SU-DHL-6 (cell line): ENCODE data around the gene DPM3.
"Not testable (repeated sequence)": the region's sequence is repeated elsewhere in the genome, so short reads cannot be mapped to it uniquely, and the experiment has no call there.

Source experiments
- H2AFZ ChIP-seq: fragments of 200-600 bp; sonication (generic); 2 replicates; pipeline ENCODE4 v1.6.1; 2014; ENCODE audit warnings: low read depth, mild to moderate bottlenecking, moderate library complexity, mixed read lengths, antibody characterized with exemption, low read length; ENCODE audit not compliant: severe bottlenecking
- H3F3A ChIP-seq: fragments of 200-600 bp; shearing (Covaris generic); 2 replicates; pipeline ENCODE4 v1.6.0; 2016; ENCODE audit warnings: antibody characterized with exemption, mild to moderate bottlenecking; ENCODE audit not compliant: insufficient read depth
- H3K27ac ChIP-seq: fragments of 200-600 bp; sonication (generic); 2 replicates; pipeline ENCODE4 v1.5.1; 2016; ENCODE audit warnings: low read depth, mild to moderate bottlenecking, low read length, moderate library complexity, mixed read lengths
- H3K27me3 ChIP-seq: fragments of 200-600 bp; sonication (generic), shearing (Covaris generic); 2 replicates; pipeline ENCODE4 v1.6.0; 2014; ENCODE audit warnings: mild to moderate bottlenecking, low read length
- H3K36me3 ChIP-seq: fragments of 200-600 bp; sonication (generic); 2 replicates; pipeline ENCODE4 v1.6.1; 2014; ENCODE audit warnings: mild to moderate bottlenecking, low read length, mixed read lengths
- H3K4me2 ChIP-seq: fragments of 300-600, 200-600 bp; shearing (Covaris generic), sonication (generic); 2 replicates; pipeline ENCODE4 v1.6.0; 2014; ENCODE audit warnings: low read length, low read depth, mild to moderate bottlenecking; ENCODE audit not compliant: poor library complexity, severe bottlenecking
- H3K4me3 ChIP-seq: fragments of 200-600 bp; sonication (generic); 2 replicates; pipeline ENCODE4 v1.5.1; 2014; ENCODE audit warnings: antibody characterized with exemption, low read length, mild to moderate bottlenecking, mixed read lengths; ENCODE audit not compliant: insufficient read depth, poor library complexity, severe bottlenecking
- H3K79me2 ChIP-seq: fragments of 200-600 bp; sonication (generic); 2 replicates; pipeline ENCODE4 v1.6.1; 2014; ENCODE audit warnings: mild to moderate bottlenecking, low read length, moderate library complexity; ENCODE audit not compliant: insufficient read depth
- H3K9ac ChIP-seq: fragments of 200-600 bp; sonication (generic); 2 replicates; pipeline ENCODE4 v1.7.0; 2014; ENCODE audit warnings: mild to moderate bottlenecking, low read length
- H3K9me2 ChIP-seq: fragments of 200-600 bp; sonication (generic); replicated peaks from 2 replicates; pipeline ENCODE4 v1.6.1; 2014; ENCODE audit warnings: low read length; ENCODE audit not compliant: insufficient read depth
- H3K9me3 ChIP-seq: fragments of 200-600 bp; sonication (generic); 2 replicates; pipeline ENCODE4 v1.6.1; 2014; ENCODE audit warnings: low read length, mixed read lengths; ENCODE audit not compliant: insufficient read depth
- H4K20me1 ChIP-seq: fragments of 200-600 bp; sonication (generic); 2 replicates; pipeline ENCODE4 v1.6.1; 2014; ENCODE audit warnings: low read depth, mild to moderate bottlenecking, antibody characterized with exemption, low read length, moderate library complexity, mixed read lengths
- EZH2phosphoT487 ChIP-seq: fragments of 200-600 bp; sonication (generic), shearing (Covaris generic); conservative IDR thresholded peaks from 2 replicates; pipeline ENCODE4 v1.6.1; 2018; ENCODE audit warnings: mild to moderate bottlenecking, antibody characterized with exemption, low read length, moderate library complexity, mixed read lengths
- TF ChIP-seq, protein P1 (sequence below): fragments of 200-600 bp; sonication (generic); IDR thresholded peaks from one replicate; pipeline ENCODE4 v1.5.1; 2017; ENCODE audit warnings: antibody characterized with exemption, mild to moderate bottlenecking, low read length, moderate library complexity; ENCODE audit not compliant: insufficient read depth, poor library complexity, severe bottlenecking

Gene DPM3

DNA sequence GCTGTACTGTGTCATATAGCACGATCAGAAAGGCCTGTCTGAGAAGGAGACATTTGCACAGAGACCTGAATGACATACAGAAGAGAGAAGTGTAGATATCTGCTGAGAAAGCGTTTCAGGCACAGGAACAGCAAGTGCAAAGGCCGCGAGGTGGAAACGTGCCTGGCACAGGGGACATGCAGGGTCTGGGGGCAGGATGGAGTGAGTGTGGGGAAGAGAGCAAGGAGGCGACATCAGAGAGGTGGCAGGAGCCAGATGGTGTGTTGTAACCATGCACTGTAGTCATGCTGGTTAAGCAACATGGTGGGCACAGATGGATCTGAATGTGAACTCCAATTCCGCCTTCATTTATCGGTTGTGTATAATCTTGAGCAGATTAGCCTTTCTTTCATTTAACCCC lies 19.8 kb upstream of the DPM3 start:
- Histone ChIP-seq H3K27me3 (no peaks in the 10 kb centered on the region), H3K27ac (no peak overlapping the region), H3K9ac (no peak overlapping the region), H3K36me3 (no peaks in the 10 kb centered on the region), H4K20me1 (no peaks in the 10 kb centered on the region), H3K9me2 (no peaks in the 10 kb centered on the region), H3K4me3 (no peak overlapping the region), H3K79me2 (no peaks in the 10 kb centered on the region), H3K4me2 (no peak overlapping the region), H3F3A (no peaks in the 10 kb centered on the region), H3K9me3 (no peaks in the 10 kb centered on the region), H2AFZ (no peak overlapping the region)
- TF ChIP-seq, protein P1, sequence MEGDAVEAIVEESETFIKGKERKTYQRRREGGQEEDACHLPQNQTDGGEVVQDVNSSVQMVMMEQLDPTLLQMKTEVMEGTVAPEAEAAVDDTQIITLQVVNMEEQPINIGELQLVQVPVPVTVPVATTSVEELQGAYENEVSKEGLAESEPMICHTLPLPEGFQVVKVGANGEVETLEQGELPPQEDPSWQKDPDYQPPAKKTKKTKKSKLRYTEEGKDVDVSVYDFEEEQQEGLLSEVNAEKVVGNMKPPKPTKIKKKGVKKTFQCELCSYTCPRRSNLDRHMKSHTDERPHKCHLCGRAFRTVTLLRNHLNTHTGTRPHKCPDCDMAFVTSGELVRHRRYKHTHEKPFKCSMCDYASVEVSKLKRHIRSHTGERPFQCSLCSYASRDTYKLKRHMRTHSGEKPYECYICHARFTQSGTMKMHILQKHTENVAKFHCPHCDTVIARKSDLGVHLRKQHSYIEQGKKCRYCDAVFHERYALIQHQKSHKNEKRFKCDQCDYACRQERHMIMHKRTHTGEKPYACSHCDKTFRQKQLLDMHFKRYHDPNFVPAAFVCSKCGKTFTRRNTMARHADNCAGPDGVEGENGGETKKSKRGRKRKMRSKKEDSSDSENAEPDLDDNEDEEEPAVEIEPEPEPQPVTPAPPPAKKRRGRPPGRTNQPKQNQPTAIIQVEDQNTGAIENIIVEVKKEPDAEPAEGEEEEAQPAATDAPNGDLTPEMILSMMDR, result no peak
- TF ChIP-seq EZH2phosphoT487, result no peak

DNA sequence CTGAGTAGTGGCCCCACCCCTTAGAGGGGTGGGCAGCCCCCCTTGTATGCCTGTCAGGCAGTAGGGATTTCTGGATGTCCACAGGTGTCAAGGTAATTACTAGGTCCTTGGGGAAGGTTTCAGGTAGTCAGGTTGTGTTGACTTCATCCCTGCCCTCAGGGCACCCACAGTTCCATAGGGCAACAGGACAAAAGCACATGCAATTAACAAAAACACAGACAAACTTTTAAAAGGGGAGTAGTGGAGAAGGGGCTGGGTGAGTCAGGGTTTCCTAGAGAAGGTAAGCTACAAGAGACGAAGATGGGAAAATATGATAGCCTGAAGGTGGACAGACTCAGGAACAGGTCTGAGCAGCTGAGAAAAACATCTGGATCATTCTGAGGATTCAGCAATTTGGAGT lies 18.7 kb upstream of the DPM3 start:
- no peaks in the 10 kb centered on the region for H4K20me1 ChIP-seq
- H3K9ac ChIP-seq, result no peak overlapping the region
- no peaks in the 10 kb centered on the region for H3K27me3 ChIP-seq
- no peak overlapping the region for H3K4me3 ChIP-seq
- H3K4me2 ChIP-seq, result no peak overlapping the region
- TF ChIP-seq, protein P1, result no peak
- TF ChIP-seq EZH2phosphoT487, result no peak
- H3F3A ChIP-seq, result no peaks in the 10 kb centered on the region
- no peak overlapping the region for H3K27ac ChIP-seq
- H3K9me3 ChIP-seq, result no peaks in the 10 kb centered on the region
- no peaks in the 10 kb centered on the region for H3K79me2 ChIP-seq
- no peak overlapping the region for H2AFZ ChIP-seq
- no peaks in the 10 kb centered on the region for H3K9me2 ChIP-seq
- H3K36me3 ChIP-seq, result no peaks in the 10 kb centered on the region

DNA sequence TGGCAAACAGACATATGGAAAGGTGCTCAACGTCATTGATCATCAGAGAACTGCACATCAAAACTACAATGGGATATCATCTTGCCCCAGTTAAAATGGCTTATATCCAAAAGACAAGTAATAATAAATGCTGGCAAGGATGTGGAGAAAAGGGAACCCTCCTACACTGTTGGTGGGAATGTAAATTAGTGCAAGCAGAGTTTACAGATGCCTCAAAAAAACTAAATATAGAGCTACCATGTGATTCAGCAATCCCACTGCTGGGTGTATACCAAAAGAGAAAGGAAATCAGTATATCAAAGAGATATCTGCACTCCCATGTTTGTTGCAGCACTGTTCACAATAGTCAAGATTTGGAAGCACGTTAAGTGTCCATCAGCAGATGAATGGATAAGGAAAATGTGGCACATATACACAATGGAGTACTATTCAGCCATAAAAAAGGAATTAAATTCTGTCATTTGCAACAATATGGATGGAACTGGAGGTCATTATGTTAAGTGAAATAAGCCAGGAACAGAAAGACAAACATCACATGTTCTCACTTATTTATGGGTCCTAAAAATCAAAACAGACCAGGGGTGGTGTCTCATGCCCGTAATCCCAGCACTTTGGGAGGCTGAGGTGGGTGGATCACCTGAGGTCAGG lies 15.8 kb upstream of the DPM3 start:
- H3K9ac ChIP-seq, H3K9me2 ChIP-seq, H3K27me3 ChIP-seq, H3K4me2 ChIP-seq, H3K36me3 ChIP-seq, H3K79me2 ChIP-seq, H3K9me3 ChIP-seq, H3K4me3 ChIP-seq, H3K27ac ChIP-seq, H3F3A ChIP-seq, H4K20me1 ChIP-seq, H2AFZ ChIP-seq: not testable (repeated sequence)

DNA sequence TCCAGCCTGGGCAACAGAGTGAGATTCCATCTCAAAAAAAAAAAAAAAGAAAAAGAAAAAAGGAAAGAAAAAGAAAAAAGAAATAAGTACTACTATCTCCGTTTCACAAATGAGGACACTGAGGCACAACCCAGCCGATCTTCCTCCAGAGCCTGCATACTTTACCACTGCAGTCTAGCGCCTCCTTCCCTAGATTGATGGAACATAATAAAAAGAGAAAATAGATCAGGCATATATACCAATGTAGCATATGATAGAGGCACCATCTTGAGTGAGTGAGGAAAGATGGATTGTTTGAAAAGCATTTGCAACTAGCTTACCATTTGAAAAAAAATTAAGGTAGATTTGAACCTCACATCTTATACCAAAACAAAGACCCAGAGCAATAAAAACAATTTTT lies 5.2 kb upstream of the DPM3 start:
- Histone ChIP-seq H3F3A (no peaks in the 10 kb centered on the region), H3K4me2 (no peak overlapping the region), H3K9me3 (no peaks in the 10 kb centered on the region), H3K27me3 (no peaks in the 10 kb centered on the region), H3K4me3 (no peak overlapping the region), H3K9ac (no peak overlapping the region), H3K36me3 (no peaks in the 10 kb centered on the region), H4K20me1 (no peaks in the 10 kb centered on the region), H2AFZ (no peak overlapping the region), H3K9me2 (no peaks in the 10 kb centered on the region), H3K79me2 (no peaks in the 10 kb centered on the region), H3K27ac (no peak overlapping the region)
- no peak for TF ChIP-seq EZH2phosphoT487
- TF ChIP-seq, protein P1, result no peak
